Adipose tissue (tissue), 3 donors: ENCODE measurements around the gene GJB5. TPM values are rescaled to one million over a fixed set of nuclear protein-coding genes. Genes with fewer than 3 reads are reported as not detected.
"Not testable (repeated sequence)": the region's sequence is repeated elsewhere in the genome, so short reads cannot be mapped to it uniquely, and the experiment has no call there.

Experiments used
- H3K27ac ChIP-seq: one replicate; pipeline ENCODE4 v1.5.1; 2013; ENCODE audit warnings: low read depth, low read length
- WGBS, 3 donors: extraction: QIAGEN DNeasy Blood & Tissue Kit; methylation state at CpG; one replicate each; pipeline ENCODE4 v1.1.7; 2013; 5-methylcytosine and 5-hydroxymethylcytosine counted together
- polyA plus RNA-seq, 3 donors: library from polyadenylated mRNA; stranded (reverse); fragments of 200-250 nt; gene quantifications; one replicate each; pipeline ENCODE4 v1.2.3, GENCODE V29; 2013
- donor health status: healthy with polysubstance abuse.
- donor health status: Bipolar disorder and iron deficiency.
- donor health status: healthy.

The GJB5 gene
- polyA plus RNA-seq, result under 1 TPM in 2 of 3 donors, not detected in 1; 0.06 to 0.07 TPM

DNA sequence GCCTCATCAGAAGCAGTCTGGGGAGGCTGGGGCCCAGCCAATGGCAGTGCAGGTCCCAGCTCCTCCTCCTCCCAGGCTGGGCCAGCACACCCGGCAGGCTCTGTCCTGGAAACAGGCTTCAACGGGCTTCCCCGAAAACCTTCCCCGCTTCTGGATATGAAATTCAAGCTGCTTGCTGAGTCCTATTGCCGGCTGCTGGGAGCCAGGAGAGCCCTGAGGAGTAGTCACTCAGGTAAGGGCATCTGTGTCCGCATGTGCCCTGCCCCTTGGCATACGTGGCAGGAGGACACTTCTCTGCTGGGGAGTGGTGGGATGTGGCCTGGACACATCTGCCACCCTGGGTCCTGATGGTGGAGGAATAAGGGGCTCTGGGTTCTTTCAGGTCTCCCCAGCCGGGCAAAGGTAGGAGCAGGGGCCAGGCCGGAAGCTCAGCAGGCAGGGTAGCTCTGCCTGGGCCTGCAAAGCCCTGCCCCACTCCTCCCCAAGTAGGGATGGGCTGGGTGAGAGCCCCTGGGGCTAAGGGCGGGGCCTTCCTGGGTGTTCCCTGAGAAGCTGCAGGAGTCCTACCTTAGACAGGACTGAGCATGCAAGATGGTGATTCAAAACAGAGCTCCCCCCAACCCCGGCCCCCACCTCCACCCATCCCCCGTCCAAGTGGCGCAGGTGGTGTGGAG, at the start of gene GJB5:
TSS of gene GJB5 (plus strand) at position 84 of the 674 bp plus-strand sequence. CDS start 2,284 bp downstream, outside the sequence.
- 59 to 73% (median 72%) methylated on average over 12 to 13 of the region's 13 CpGs for WGBS, 3 donors
- no peak within 1 kb of the TSS for H3K27ac ChIP-seq

DNA sequence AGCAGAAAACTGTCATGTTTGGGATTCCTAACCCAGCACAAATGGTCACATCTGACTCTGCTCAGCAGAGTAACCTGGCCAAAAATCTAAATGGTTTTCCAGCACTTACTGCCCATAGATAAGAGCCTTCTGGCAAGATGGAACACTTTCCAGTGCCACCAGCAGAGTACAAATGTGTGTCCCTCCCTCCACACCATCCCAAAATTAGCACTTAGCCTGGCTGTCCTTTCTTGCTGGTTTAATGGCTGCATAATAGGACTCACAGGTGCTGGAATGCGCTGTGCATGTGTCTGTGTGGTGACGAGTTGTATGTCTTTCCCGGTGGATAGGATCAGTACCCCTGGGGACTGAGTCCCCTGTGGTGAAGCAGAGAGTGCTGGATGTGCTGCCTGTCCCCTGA, 49.8 kb upstream of the GJB5 start:
- H3K27ac ChIP-seq, result no peak overlapping the region
- 17 to 51% (median 43%) methylated on average over 3 of the region's 3 CpGs for WGBS, 3 donors

DNA sequence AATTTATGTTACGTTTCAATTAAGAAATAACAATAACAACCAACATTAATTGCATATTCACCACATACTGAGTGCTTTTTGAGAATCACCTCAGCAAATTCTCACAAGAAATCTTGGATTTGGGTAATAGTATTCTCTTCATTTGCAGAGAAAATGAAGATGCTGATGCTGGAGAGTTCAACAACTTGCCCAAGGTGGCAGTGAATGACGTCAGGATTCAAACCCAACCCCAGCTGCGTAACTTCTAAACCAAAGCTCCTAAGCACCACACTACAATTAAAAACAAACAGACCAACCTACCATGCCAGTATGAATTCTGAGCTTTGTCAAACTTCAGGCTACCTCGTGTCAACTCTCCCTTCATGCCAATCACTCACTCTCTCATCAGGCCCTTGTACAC, 46.7 kb upstream of the GJB5 start:
- no peak overlapping the region for H3K27ac ChIP-seq
- WGBS, 3 donors, result 72 to 81% (median 74%) methylated on average over 4 of the region's 4 CpGs

DNA sequence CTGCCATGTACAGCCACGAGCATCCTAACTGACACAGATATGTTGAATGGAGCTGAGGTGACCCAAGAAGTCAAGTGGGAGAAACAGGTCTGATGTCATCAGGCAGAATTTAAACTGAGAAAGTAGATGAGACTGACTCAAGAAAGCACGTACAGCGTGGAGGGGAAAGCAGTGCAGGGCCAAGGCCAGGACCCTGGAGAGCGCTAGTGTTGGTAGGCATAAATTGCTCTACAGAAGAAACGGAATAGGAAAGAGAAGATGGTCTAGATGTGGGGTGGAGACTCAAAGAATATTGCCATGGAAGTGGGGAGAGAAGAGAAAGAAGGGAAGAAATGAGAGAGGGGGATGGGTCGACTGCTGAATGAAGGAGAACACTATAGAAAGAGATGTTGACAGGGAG, 45.3 kb upstream of the GJB5 start:
- 42 to 53% (median 46%) methylated on average over 6 of the region's 6 CpGs for WGBS, 3 donors

DNA sequence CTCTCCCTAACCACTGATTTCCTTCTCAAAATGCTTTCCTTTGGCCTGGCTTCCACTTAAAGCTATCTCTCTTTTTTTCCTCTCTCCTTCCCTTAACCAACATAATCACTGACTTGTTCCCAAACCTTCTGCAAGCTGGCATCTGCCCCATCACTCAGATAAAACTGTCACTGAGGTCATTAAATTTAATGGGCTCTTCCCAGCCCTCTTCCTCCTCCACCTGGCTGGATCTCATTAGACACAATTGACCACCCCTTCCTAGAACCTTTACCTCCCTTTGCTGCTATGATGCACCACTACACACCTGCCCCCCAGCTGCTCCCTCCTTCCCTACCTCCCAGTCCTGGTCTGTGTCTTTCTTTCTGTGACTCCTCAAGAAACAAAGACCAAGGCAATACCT, 44.0 kb upstream of the GJB5 start:
- no peak overlapping the region for H3K27ac ChIP-seq

More for the DNA sequence above, 45.3 kb upstream of the GJB5 start:
- H3K27ac ChIP-seq, result no peak overlapping the region

DNA sequence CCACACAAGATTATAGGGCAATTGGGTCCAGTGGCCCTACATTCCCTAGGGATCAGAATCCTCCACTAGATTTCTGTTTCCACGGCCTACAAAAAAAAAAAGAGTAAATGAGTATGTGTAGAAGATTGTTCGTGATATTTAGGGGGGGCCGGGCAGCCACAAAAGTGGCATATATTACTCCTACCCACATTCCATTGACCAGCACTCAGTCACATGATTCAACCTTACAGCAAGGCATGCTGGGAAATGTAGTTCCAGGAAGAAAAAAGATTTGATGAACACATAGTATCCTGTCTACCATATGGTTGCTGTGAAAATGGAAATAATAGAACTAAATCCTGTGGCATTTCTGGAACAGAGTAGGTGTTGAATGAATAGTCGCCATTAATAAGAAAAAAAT, 43.4 kb upstream of the GJB5 start:
- 82 to 83% (median 83%) methylated on average over 4 of the region's 4 CpGs for WGBS, 3 donors
- H3K27ac ChIP-seq, result no peak overlapping the region

DNA sequence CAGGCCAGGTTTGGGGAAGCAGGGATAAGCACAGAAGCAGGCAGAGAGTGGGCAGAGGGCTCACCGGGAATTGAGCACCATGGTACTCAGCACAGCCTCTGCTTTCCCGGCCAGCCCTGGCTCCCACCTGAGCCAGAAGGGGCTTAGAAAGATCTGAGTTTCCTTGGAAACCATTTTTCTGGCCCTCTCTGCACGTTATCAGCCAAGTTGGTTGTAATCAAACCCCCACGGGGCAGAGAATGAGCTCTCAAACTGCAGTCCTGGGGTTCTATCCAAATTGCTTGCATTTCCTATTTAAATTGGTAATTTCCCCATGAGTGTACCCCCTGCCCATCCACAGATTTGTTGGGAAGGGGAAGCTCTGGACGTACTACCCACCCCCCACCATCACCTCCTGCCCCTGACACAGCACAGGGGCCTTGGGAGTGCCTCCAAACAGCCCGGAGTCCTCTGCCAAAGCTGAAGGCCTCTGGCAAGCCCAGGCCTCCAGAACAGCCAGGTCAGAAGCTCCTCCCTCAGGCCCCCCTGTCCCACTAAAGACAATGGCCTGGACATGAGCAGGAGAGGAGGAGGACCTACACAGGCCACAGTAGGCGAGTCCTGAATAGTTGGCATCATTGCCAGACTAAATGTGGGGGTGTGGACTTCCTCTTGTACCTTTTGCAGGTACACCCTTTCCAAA, 42.7 kb upstream of the GJB5 start:
- 56 to 64% (median 56%) methylated on average over 7 of the region's 7 CpGs for WGBS, 3 donors
- H3K27ac ChIP-seq, result no peak overlapping the region

DNA sequence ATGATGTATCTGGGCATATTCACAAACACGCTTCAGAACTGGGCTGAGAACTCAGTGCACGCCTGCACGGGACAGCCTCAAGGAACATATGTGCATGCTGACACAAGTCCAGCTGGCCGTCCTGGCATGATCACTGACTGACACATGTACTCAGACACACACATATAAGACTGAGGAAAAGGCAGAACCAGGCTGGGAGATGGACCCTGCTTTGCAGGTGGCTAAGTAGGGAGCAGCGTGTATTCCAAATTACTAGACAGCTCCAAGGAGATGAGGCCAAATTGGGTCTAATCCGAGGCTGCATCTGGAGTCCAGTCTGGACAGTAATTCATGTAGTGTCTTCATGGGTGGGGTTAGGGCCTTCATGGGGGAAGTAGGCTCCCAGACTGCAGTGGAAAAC, 41.4 kb upstream of the GJB5 start:
- 74 to 80% (median 75%) methylated on average over 6 of the region's 6 CpGs for WGBS, 3 donors
- no peak overlapping the region for H3K27ac ChIP-seq

DNA sequence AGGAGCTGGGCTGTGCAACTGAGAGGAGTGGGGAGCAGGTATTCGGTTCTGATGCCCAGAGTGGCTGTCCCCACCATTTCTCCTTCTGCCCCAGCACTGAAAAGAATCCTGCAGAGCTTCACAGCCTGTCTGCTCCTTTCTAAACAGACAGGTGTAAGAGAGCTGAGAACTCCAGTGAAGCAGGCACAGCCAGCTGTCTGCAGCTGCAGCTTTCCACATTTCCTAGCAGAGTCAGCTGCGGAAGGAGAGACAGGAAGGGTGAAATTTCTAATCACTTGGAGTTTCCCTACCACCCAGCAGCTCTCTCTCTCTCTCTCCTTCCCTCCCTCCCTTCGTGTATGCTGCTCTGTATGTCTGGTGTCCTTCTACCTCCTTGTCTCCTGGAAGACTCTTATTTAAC, 40.5 kb upstream of the GJB5 start:
- 43 to 55% (median 50%) methylated on average over 3 of the region's 3 CpGs for WGBS, 3 donors
- no peak overlapping the region for H3K27ac ChIP-seq

DNA sequence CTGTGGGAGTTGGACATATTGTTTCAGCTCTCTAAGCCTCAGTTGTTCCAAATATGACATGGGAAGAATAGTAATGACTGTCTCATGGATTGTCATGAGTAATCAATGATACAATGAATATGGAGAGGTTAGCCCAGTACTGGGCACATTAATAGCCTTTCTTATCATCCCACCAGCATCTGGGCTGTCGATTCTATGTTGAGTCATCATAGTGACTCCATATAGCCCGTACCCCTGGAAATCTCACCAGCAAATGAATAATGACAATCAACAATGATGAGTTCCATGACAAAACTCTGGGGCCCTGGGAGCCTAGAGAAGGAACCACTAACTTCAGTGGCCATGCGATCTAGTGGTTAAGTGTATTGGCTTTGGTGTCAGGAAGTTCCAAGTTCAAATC, 39.7 kb upstream of the GJB5 start:
- no peak overlapping the region for H3K27ac ChIP-seq
- 85 to 89% (median 86%) methylated on average over 3 of the region's 3 CpGs for WGBS, 3 donors

DNA sequence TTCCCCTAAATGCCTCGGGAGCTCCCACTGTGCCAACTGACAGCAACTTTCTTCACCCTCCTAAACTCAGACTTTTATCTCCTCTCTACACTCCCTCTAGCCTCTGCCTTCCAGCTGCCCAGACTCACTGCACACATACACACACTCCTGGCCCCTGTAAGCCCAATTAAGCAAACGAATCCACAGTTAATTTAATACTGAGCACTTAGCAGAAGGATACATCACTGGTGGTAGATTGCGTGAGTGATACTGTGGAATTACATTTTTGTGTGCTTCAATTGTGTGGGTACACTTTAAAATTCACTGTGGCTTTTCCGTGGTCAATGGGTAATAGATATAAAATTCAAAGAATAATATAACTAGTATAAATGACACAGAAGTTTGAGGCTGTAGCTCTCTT, 33.6 kb upstream of the GJB5 start:
- H3K27ac ChIP-seq, result no peak overlapping the region
- 69 to 72% (median 70%) methylated on average over 4 of the region's 4 CpGs for whole genome bisulfite sequencing, 3 donors

DNA sequence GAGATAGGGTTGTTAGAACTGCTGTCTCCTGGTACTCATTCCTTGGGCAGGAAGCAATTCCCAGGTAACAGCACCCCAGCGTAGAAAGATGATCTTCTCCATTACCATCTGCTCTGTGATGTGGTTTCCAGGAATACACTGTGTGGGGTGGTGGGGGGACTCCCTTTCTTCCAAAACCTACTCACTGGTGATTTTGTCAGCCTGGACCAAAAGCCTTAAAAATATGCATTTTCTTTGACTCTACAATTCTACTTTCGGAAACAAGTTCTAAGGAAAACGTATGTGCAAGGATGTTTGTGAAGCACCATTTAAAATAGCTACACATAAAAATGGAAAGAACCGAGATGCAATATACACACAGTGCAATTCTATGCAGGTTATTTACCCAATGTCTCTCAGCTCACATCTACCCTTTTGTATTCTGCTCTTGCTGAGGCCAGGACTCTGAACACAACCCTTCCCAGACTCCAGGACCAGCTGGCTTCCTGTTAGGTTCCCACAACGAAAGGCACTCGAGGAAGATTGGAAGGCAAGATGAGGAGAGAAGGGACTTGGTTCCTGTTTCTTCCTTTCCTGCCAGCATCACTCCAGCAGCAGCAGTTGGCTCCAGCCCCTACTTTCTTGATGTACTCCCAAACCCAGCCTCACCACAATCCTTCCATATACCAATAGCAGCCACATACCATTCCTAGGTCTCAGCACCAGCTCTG, 33.0 kb upstream of the GJB5 start:
- H3K27ac ChIP-seq, result no peak overlapping the region
- WGBS, 3 donors, result 66 to 77% (median 74%) methylated on average over 6 of the region's 6 CpGs

DNA sequence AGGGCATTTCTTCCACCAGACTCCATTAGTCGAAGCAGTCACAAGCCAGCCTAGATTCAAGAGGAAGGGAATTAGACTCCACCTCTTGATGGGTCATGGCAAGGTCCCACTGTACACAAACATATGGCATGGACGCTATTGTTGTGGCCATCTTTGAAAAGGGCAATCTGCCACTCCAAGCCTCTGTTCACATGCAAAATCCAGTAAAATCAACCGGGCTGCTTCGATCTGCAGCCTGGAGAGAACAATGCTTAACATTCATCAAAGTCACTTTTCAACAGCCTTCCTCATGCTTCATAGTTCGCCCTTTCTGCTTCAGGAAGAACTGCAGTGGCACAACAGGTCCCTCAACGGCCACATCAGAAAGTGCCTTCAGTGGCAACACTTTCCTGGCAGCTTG, 28.0 kb upstream of the GJB5 start:
- 50 to 66% (median 59%) methylated on average over 6 of the region's 6 CpGs for WGBS, 3 donors
- H3K27ac ChIP-seq, result no peak overlapping the region

DNA sequence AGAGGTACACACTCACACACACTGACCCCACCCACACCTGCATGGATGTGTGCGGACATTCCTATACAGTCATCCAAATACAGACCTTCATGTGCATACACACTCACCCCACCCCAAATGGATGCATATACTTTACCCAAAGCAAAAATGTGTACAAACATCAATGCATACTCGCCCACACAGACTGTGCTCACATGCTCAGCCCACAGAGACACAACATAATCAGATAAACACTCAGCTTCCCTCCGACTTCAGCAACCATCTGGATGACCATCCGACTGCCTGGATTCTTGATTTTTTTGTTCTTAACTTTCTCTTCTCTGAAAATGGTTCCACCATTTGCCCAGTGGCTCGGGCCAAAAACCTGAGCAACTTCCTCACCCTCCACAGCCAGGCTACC, 24.4 kb upstream of the GJB5 start:
- 73 to 85% (median 82%) methylated on average over 5 of the region's 5 CpGs for WGBS, 3 donors
- no peak overlapping the region for H3K27ac ChIP-seq

DNA sequence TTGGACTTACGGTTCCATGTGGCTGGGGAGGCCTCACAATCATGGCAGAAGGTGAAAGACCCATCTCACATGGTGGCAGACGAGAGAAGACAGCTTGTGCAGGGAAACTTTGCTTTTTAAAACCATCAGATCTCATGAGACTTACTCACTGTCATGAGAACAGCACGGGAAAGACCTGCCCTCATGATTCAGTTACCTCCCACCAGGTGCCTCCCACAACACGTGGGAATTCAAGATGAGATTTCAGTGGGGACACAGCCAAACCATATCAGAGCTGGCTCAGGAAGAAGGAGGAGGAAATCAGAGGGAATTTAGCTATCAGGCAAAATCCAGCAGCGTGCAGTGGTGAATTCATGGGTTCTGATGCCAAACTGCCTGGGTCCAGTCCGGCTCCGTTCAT, 22.0 kb upstream of the GJB5 start:
- 62 to 69% (median 64%) methylated on average over 7 of the region's 7 CpGs for WGBS, 3 donors
- not testable (repeated sequence) for H3K27ac ChIP-seq

DNA sequence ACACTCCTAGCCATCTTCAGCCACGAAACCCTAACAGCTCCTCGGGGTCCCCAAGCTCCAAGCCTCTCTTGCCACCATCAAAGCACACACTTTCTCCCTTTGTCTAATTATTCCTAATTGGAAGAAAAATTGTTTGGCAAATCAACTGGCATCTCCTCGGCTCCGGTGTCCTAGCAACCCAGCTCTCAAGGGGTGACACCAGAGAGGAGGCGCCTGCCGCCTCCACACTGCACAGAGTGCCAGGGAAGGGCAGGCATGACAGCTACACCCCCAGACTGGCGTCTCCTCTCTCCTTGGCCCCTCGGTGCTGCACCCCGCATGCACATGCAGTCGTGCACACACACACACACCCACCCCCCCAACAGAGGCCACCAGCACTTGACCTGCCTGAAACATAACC, 18.2 kb upstream of the GJB5 start:
- 77 to 79% (median 77%) methylated on average over 10 of the region's 10 CpGs for WGBS, 3 donors
- H3K27ac ChIP-seq, result no peak overlapping the region

DNA sequence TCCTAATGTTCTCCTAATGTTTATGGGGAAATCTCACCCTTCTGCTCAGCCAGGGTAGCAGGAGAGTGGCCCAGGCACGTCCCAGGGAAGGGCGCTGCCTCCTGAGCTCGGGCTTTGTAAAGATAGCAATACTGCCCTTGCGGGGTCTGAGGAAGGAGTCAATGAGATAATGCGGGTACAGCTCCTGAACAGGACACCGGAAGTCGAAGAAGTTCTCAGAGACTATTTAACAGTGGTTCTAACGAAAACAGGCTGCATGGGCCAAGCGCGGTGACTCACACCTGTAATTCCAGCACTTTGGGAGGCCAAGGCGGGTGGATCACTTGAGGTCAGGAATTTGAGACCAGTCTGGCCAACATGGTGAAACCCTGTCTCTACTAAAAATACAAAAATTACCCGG, 17.6 kb upstream of the GJB5 start:
- H3K27ac ChIP-seq, result not testable (repeated sequence)
- 85 to 90% (median 86%) methylated on average over 12 of the region's 12 CpGs for WGBS, 3 donors

DNA sequence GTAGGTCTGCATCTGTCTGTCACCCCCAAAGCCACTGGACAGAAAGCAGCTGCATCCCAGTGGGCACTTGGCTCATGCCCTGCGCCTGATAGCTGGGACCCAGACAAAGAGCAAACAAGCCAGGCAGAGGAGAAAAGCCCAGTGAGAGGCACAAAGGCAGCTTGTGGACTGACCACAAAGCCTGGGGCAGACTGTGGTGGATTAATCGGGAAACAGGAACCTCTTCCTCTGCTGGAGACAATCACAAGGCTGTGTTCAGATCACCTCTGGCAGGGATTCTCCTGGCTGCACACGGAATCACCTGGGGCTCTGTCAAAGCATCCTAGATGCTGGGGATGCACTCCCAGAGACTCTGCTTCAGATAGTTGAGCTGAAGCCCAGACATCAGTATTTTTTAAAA, 15.2 kb upstream of the GJB5 start:
- no peak overlapping the region for H3K27ac ChIP-seq
- WGBS, 3 donors, result 47 to 84% (median 52%) methylated on average over 3 of the region's 3 CpGs

DNA sequence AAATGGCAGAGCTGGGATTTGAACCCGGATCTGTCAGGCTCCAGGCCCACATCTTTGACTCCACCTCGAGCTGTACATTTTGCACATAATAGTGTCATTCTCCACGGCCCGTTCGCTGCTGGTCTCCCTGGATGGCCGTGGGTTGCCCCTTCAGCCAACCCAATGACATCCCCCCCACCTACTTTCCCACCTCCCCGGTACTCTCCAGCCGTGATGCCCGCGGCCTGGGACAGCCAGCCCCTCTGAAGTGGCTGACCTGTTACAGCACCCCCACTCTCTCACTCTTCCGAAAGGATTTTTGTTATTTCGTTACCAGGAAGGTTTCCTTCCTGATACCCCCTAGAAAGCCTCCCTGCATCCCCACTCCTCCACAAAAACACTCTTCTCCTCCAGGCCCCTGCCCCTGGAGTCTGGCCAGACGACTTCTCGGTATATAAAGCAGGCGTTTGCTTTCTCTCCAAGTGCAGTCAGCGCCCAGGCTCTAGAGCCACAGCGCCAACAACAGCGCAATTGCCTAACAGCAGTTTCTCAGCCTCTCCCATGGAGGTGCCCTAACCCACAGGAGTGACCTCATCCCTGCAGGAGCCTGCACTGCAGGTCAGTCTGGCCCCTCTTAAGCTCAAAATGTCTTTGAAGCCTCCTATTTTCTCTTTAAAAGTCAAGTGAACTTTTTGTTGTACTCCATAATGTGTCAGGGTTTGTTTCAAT, 14.5 kb upstream of the GJB5 start:
- no peak overlapping the region for H3K27ac ChIP-seq
- 43 to 56% (median 44%) methylated on average over 18 of the region's 18 CpGs for WGBS, 3 donors
